22Rv1 (cell line): ENCODE data around the gene MFSD1.

Experiments
- H3K27ac ChIP-seq: fragments of 450-650 bp; 2 replicates; pipeline ENCODE4 v1.5.1; 2017
- CTCF ChIP-seq: fragments of 450-650 bp; IDR thresholded peaks from 2 replicates; pipeline ENCODE4 v1.5.1; 2017; ENCODE audit warnings: mild to moderate bottlenecking
- ZFX ChIP-seq: fragments of 450-650 bp; IDR thresholded peaks from 2 replicates; pipeline ENCODE4 v1.6.1; 2017; ENCODE audit warnings: antibody characterized with exemption, borderline replicate concordance

Gene MFSD1

GRCh38 chr3:158794936-158795518, 6.8 kb upstream of the MFSD1 start:
- no peak for TF ChIP-seq ZFX
- TF ChIP-seq CTCF: peak; percentile 72
- no peak overlapping the region for H3K27ac ChIP-seq

- H3K27ac ChIP-seq: peak overlapping the region; percentile 68
- TF ChIP-seq ZFX: no peak
- TF ChIP-seq CTCF: no peak
Measured at GRCh38 chr3:158801201-158801600, 653 bp upstream of the MFSD1 start.

GRCh38 chr3:158802409-158803268, 785 bp downstream of the MFSD1 start:
- peak overlapping the region; percentile 68 for H3K27ac ChIP-seq
- no peak for TF ChIP-seq ZFX
- no peak for TF ChIP-seq CTCF

GRCh38 chr3:158804441-158804840, 2.6 kb downstream of the MFSD1 start:
- no peak for TF ChIP-seq ZFX
- TF ChIP-seq CTCF: no peak
- H3K27ac ChIP-seq: no peak overlapping the region

GRCh38 chr3:158808697-158809096, 6.8 kb downstream of the MFSD1 start:
- TF ChIP-seq CTCF: no peak
- no peak for TF ChIP-seq ZFX
- no peak overlapping the region for H3K27ac ChIP-seq

- TF ChIP-seq CTCF (no peak), ZFX (no peak)
- H3K27ac ChIP-seq: no peak overlapping the region
Measured at GRCh38 chr3:158809642-158810041, 7.8 kb downstream of the MFSD1 start.
